ENCODE measurements around the gene MEF2C. TPM values are rescaled to one million over a fixed set of nuclear protein-coding genes. Genes with fewer than 3 reads are reported as not detected.

Gene MEF2C
- total RNA-seq, 1 donor from 2014 or later = 0.44 TPM

DNA sequence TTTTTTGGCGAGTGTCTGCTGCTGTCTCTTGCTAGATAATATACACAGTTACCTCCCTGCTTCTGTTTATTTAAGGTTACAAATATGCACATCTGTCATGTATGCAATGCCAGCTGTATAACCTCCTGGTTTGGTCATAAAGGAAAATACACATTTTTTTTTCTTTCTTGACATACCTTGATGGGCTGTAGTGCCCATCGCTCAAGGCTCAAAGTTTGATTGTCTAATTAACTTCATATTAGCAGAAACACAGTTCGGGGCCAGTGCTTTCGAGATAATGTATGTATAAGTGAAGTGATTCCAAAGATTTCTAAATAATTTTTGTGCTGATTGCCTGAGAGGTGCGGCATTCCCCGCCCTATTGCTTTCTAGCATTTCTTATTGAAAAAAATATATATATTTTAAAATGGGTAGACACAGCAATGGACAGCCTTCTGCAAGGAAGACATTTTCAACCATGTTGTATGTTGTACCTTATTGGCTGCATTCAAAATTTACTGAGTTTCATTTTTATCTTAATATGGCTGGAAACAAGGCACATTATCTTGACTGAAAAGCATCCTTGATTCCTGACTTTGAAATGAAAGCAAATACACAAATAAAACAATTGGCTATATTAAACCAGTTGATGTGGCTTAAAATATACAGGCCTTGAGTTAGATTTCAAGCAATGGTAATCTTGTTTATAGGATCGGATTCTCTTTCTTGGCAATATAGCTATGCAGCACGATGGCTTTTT lies 206.2 kb downstream of the MEF2C start:
- no peak for DNase-seq (ENCODE audit: low spot score)
- H3K4me1 Mint-ChIP-seq (ENCODE audit: low read depth) = peaks cover 26% of the 10 kb centered on the region
- no peaks in the 10 kb centered on the region for H3K9me3 Mint-ChIP-seq
- intact Hi-C loops (cut with micrococcal nuclease) = loop anchor here (1.0 to 5.0 kb wide), 3 partner anchors 10 to 205 kb away; partner anchors contain the start of gene MEF2C
- H3K4me3 Mint-ChIP-seq = no peak overlapping the region
- H3K27ac Mint-ChIP-seq = peak overlapping the region; percentile 69
- no peaks in the 10 kb centered on the region for H3K36me3 Mint-ChIP-seq (ENCODE audit: low read depth)
- H3K27me3 Mint-ChIP-seq (ENCODE audit: insufficient read depth) = peaks cover 72% of the 10 kb centered on the region

DNA sequence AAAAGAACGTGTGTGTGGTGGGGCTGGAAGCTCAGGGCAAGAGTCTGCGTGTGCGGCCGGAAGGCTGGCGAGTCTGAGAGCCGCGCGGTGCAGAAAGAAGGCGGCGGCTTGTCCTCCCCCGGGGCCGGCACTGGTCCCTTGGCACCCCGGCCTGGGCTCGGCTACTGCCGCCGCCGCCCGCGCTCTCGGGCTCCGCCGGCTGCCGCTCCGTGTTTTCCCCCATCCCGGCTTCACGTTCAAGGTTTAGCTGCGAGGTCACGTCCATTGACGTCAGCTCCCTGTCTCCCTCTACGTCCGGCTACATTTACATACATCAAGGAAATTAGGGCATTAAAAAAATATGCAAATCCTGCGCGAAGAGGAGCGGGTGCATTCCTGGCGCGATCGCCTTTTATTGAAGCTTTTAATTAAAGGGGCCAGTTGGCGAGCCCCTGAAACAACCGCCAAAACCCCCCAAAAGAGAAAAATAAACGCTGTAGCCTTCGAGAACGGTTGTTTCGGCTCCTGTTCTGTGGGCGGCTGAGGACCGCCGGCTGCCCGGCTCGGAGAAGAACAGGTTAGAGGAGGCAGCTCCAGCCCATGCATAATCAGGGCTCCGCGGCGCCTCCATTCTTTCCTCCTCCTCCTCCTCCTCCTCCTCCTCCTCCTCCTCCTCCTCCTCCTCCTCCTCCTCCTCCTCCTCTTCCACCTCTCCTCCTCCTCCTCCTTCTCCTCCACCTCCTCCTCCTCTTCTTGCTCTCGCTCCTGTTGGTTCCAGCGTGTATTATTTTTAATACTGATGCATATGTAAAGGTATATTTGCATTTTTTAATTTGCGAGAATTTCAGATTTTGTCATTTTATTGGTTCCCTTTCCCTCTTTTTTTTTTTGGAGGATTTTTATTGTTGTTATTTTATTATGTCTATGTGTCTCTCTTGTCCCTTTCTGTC lies 207.0 kb downstream of the MEF2C start:
- H3K27me3 Mint-ChIP-seq (ENCODE audit: insufficient read depth) = peaks cover 72% of the 10 kb centered on the region
- peaks cover 27% of the 10 kb centered on the region for H3K4me1 Mint-ChIP-seq (ENCODE audit: low read depth)
- no peaks in the 10 kb centered on the region for H3K9me3 Mint-ChIP-seq
- intact Hi-C loops (cut with micrococcal nuclease) = loop anchor here (1.0 to 5.0 kb wide), 2 partner anchors 11 to 206 kb away; partner anchors contain the start of gene MEF2C
- H3K27ac Mint-ChIP-seq = peak overlapping the region; percentile 69
- no peak for DNase-seq (ENCODE audit: low spot score)
- H3K4me3 Mint-ChIP-seq = peak overlapping the region; percentile 40
- no peaks in the 10 kb centered on the region for H3K36me3 Mint-ChIP-seq (ENCODE audit: low read depth)

DNA sequence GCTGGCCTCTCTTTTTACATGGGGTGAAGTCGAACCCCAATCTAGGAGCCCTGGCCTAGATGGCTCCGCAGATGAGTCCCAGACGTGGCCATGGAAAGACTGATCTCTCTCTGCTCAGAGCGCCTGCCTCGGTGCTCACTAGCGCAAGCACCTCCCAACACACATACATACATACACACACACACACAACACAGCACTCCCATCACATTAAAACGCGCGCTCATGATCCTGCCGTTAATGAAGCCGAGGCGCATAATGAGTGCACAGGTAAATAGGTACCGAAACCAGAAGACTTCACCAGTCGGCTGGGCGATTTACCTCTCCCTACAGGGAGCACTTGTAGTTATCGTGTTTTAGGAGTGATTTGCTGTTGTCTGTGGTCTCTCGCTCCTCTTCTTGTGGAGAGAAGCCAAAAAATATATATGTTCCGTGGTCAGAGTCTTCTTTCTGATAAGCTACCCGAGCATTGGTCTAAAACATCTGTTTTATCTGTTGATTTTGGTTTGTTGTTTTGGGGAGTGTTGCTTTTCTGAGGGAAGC lies 207.7 kb downstream of the MEF2C start:
- H3K27ac Mint-ChIP-seq = peak overlapping the region; percentile 70
- H3K36me3 Mint-ChIP-seq (ENCODE audit: low read depth) = no peaks in the 10 kb centered on the region
- DNase-seq (ENCODE audit: low spot score) = no peak
- peaks cover 22% of the 10 kb centered on the region for H3K4me1 Mint-ChIP-seq (ENCODE audit: low read depth)
- no peaks in the 10 kb centered on the region for H3K9me3 Mint-ChIP-seq
- intact Hi-C loops (cut with micrococcal nuclease) = loop anchor here (1.0 to 5.0 kb wide), 2 partner anchors 12 to 207 kb away; partner anchors contain the start of gene MEF2C
- peak overlapping the region; percentile 40 for H3K4me3 Mint-ChIP-seq
- H3K27me3 Mint-ChIP-seq (ENCODE audit: insufficient read depth) = peaks cover 74% of the 10 kb centered on the region

DNA sequence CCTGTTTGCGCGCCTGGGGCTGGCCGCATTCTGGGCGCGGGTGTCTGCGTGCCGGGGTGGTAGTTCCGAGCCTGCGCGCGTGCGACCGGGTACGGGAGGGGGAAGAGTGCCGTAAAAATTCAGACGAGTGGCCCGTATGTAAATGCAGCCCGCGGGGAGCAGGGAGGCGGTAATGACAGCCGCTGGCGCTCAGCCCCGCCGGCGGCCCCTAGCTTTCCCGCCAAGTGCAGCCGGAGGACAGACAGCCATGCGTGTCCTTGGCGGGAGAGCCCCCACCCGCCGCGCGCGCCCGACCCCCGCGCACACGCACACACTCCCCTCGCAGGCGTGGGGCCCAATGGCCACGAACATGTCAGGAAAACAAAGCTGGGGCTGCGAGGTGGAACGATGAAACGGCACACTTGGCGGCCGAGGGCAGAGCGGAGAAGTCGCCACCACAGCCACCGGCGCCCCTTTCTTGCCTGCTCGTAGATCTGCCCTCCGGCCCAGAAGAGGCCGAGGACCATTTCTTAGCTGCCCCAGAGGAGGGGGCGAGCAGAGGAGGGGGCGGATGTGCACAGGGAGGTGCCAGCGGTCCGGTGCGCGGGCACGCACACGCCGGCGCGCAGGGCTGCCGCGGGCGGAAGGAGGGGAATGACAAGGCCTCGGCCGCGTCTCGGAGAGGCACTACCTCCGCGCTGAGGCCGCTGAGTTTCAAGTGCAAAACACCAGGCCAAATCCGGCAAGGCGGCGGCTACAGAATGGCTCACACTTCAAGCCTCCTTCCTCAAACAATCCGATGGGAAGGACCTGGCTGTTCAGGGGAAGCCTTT lies 208.4 kb downstream of the MEF2C start:
- Mint-ChIP-seq H3K27ac (peak overlapping the region; percentile 70), H3K4me1 (ENCODE audit: low read depth) (peaks cover 22% of the 10 kb centered on the region)
- DNase-seq (ENCODE audit: low spot score) = no peak

DNA sequence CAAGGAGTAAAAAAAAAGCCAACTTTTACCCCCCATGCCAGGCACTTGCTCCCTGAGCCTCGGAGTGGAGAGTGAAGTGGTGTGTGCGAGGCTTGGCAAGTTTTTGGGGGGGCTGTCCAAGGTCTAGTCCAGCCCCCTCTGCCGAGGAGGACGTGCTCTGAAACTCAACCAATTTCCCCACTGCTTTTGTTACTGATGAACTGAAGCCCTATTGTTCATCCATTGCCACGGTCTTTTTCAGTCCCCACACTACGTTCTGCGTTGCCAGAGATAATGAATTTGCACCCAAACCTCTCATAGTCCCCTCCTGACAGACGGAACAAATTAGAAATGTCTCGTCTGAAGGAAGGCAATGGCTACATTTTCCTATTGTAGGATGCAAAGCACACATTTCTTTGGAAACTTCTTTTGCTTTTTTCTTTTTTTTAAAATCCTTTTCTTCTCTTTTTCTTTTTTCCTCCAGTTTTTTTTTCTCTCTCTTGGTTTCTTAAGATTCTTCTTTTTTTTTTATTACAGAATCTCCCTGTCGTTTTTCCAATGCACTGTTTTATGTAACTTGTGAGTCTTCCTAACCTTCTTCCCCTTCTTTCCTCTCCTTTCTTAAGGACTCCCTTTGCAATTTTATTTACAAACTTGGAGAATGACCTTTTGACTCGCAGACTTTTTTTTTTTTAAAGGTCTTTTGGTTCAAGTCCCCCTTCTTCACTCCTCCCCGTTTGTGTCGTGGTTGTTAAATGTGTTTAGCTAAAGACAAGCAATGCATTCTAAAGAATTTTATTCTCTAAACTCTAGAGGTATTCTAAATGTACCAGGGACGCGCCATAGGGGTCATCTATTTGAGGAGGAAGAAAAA lies 209.5 kb downstream of the MEF2C start:
- H3K4me3 Mint-ChIP-seq = peak overlapping the region; percentile 62
- intact Hi-C loops (cut with micrococcal nuclease) = loop anchor here (1.0 kb wide), 1 partner anchor 12 kb away; no protein-coding TSS in a partner anchor
- H3K27ac Mint-ChIP-seq = peak overlapping the region; percentile 86
- peaks cover 75% of the 10 kb centered on the region for H3K27me3 Mint-ChIP-seq (ENCODE audit: insufficient read depth)
- peaks cover 22% of the 10 kb centered on the region for H3K4me1 Mint-ChIP-seq (ENCODE audit: low read depth)
- no peaks in the 10 kb centered on the region for H3K36me3 Mint-ChIP-seq (ENCODE audit: low read depth)
- no peaks in the 10 kb centered on the region for H3K9me3 Mint-ChIP-seq
- no peak for DNase-seq (ENCODE audit: low spot score)

More for the DNA sequence above, 208.4 kb downstream of the MEF2C start:
- H3K36me3 Mint-ChIP-seq (ENCODE audit: low read depth) = no peaks in the 10 kb centered on the region
- peak overlapping the region; percentile 22 for H3K4me3 Mint-ChIP-seq
- intact Hi-C loops (cut with micrococcal nuclease) = loop anchor here (1.0 to 5.0 kb wide), 2 partner anchors 13 to 208 kb away; partner anchors contain the start of gene MEF2C
- H3K9me3 Mint-ChIP-seq = no peaks in the 10 kb centered on the region
- peaks cover 77% of the 10 kb centered on the region for H3K27me3 Mint-ChIP-seq (ENCODE audit: insufficient read depth)

DNA sequence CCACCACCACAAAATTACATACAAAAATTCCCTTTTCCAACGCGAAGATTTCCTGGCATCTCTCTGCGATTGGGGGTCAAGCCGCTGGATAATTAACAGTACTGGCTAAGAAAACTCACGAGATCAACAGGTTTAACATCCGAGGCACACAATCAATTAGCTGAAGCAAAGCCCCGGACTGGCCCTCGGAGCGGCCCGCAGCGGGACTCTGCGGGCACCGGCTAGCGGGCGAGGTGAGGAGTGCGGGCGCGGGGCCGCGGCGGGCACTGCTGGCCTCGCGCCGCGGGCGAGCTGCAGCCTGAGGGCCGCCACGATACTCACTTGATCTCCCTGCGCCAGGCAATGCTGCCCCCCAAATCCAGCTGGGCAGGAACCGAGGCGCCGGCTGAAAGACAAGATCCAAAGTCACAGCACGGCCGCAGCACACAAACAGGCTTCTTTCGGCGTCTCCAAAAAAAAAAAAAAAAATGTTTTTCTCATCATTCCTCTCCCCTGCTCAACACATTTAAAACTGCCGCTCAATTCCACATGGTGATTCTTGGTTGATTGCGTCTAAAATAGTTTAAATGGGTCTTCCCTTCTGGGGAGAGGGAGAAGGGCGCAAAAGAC lies 210.2 kb downstream of the MEF2C start:
- no peak for DNase-seq (ENCODE audit: low spot score)
- intact Hi-C loops (cut with micrococcal nuclease) = loop anchor here (1.0 kb wide), 1 partner anchor 11 kb away; no protein-coding TSS in a partner anchor
- no peak overlapping the region for H3K27ac Mint-ChIP-seq
- H3K4me1 Mint-ChIP-seq (ENCODE audit: low read depth) = peaks cover 26% of the 10 kb centered on the region
- H3K36me3 Mint-ChIP-seq (ENCODE audit: low read depth) = no peaks in the 10 kb centered on the region
- no peak overlapping the region for H3K4me3 Mint-ChIP-seq
- no peaks in the 10 kb centered on the region for H3K9me3 Mint-ChIP-seq
- H3K27me3 Mint-ChIP-seq (ENCODE audit: insufficient read depth) = peaks cover 77% of the 10 kb centered on the region

DNA sequence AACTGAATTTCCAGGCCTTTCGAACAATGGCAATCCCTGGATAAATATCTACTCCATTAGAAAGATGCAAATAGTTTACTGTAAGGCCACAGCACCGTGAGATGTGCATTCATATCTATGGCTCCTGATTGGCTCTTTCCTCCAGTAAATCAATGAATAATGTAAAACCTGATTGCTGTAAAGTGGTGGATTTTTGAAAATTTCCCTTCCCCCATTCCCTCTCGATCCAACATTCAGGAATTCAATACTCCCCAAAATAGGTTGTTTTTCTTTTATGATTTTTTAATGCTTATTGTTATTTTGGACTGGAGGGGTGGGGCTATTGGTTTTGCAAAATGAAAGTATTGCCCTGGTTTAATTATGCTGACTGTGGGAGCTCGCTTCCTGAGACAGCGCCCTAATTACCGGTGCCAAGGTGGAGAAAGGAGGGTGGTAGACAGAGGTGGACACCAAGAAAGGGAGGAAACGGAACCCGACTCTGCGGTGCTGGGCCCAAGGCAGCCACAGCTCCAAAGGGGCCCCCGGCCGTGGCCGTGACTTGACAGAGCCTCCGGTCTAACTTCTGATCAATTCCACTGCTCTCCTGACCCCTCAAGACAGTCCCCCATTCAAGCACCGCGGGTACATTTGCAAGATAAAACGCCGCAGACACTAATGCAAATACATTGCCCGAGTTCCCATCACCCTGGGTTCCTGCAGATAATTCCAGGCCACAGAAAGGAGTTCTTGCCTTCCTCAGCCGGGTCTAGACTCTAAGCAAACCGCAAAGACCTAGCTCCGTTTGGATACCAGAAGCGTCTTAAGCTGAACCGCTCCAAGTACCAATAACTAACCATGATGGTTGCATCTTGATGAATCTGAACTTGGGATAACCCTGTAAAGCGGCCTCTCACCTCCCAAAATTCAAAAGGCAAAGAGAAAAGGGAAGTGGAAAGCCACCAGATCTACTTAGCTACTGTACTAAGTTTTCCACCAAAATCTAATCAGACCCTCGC lies 211.2 kb downstream of the MEF2C start:
- Mint-ChIP-seq H3K4me1 (ENCODE audit: low read depth) (peaks cover 35% of the 10 kb centered on the region), H3K27ac (peak overlapping the region; percentile 11), H3K9me3 (no peaks in the 10 kb centered on the region), H3K36me3 (ENCODE audit: low read depth) (no peaks in the 10 kb centered on the region), H3K27me3 (ENCODE audit: insufficient read depth) (peaks cover 78% of the 10 kb centered on the region), H3K4me3 (no peak overlapping the region)
- intact Hi-C loops (cut with micrococcal nuclease) = no loop called here
- DNase-seq (ENCODE audit: low spot score) = no peak

DNA sequence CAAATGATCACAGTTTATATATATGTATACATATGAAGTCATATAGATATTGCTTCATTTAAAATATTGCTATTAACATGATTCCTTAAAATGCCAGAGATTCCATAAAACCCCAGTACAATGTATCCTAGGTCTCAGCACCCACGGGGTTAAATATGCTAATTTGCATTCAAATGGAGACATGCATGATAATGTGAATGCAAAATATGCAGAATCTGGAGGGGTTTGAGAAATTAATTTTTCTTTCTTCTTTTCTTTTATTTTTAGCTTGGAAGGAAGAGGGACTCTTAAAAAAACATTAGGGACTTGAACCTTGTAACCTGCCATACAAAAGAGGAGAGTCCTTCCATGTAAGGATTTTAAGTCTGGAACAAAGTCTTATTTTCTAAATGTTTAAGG lies 211.9 kb downstream of the MEF2C start:
- Mint-ChIP-seq H3K27ac (no peak overlapping the region), H3K4me3 (no peak overlapping the region), H3K27me3 (ENCODE audit: insufficient read depth) (peaks cover 81% of the 10 kb centered on the region), H3K36me3 (ENCODE audit: low read depth) (peaks cover 2% of the 10 kb centered on the region), H3K4me1 (ENCODE audit: low read depth) (peaks cover 37% of the 10 kb centered on the region), H3K9me3 (no peaks in the 10 kb centered on the region)
- no peak for DNase-seq (ENCODE audit: low spot score)
- intact Hi-C loops (cut with micrococcal nuclease) = no loop called here

DNA sequence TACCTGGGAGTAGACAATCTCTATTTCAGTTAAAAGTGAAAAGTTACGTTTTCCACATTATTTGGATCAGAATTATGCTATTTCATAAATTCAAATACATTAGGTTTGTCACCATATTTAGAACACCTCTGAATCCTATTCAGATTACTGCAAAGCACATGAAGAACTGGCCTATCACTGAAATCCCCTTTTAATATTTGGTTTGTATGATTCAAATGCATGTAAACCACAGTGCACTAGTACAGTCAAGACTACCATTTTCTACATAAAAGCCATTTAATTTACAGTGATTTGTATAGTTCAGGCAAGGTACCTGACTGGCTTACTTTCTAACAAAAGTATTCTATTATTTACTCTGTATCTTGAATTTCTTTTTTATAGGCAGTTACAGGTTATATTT lies 212.5 kb downstream of the MEF2C start:
- no peaks in the 10 kb centered on the region for H3K9me3 Mint-ChIP-seq
- no peak overlapping the region for H3K4me3 Mint-ChIP-seq
- peaks cover 83% of the 10 kb centered on the region for H3K27me3 Mint-ChIP-seq (ENCODE audit: insufficient read depth)
- intact Hi-C loops (cut with micrococcal nuclease) = no loop called here
- DNase-seq (ENCODE audit: low spot score) = no peak
- H3K27ac Mint-ChIP-seq = no peak overlapping the region
- H3K36me3 Mint-ChIP-seq (ENCODE audit: low read depth) = peaks cover 2% of the 10 kb centered on the region
- H3K4me1 Mint-ChIP-seq (ENCODE audit: low read depth) = peaks cover 36% of the 10 kb centered on the region

DNA sequence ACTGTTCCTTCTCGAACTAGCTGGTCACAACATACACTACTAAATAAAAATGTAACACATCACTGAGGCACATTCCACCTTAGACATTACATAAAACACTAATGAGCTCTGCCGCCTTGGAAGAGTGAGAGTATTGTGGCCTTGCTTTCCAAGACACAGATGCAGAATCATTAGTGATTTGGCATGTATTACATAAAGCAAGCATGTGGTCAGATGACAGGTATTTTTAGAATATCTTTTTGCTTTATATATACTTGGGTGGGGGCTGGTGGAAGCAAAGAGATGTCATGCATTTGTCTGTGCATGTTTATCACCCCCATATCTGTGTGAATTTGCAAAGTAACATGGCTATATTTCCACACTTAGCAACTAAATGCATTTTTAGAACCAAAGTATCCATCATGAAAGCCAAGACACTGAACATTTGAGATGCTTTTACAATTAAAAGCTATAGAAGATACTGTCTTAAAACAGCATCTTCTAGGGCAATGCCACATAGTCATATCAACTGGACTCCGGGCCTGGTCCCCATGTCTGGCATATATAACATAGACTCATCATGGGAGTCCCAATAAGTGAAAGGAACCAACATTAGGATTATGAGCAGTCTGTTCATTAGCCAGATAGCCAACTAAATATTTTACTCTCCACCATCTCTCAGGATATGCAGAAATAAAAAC lies 213.5 kb downstream of the MEF2C start:
- Mint-ChIP-seq H3K4me3 (no peak overlapping the region), H3K4me1 (ENCODE audit: low read depth) (peaks cover 31% of the 10 kb centered on the region), H3K27ac (no peak overlapping the region), H3K9me3 (no peaks in the 10 kb centered on the region), H3K36me3 (ENCODE audit: low read depth) (peaks cover 4% of the 10 kb centered on the region), H3K27me3 (ENCODE audit: insufficient read depth) (peaks cover 88% of the 10 kb centered on the region)
- intact Hi-C loops (cut with micrococcal nuclease) = loop anchor here (10.0 kb wide), 2 partner anchors 405 to 1255 kb away; partner anchors contain the start of genes CCNH and TMEM161B
- no peak for DNase-seq (ENCODE audit: low spot score)
